DND-41 (cell line): Measurements from ENCODE around the gene C2orf74.

Experiments used
- ATAC-seq: fragments of 200-7000 bp; cut with Tn5 transposase; 3 replicates; pipeline ENCODE4 v1.9.1; 2021; ENCODE audit warnings: low read depth; ENCODE audit not compliant: insufficient read depth
- DNase-seq: peaks from one replicate; pipeline ENCODE4 v3.0.0-alpha.2; 2020
- H2AFZ ChIP-seq: 2 replicates; pipeline ENCODE4 v1.6.0; 2012; ENCODE audit warnings: low read depth, low read length
- H3K27ac ChIP-seq: 2 replicates; pipeline ENCODE4 v1.5.1; 2012; ENCODE audit warnings: low read length, inconsistent platforms
- H3K27me3 ChIP-seq: fragments of 200-600 bp; sonication (generic); 2 replicates; pipeline ENCODE4 v1.6.0; 2012; ENCODE audit warnings: low read length, mild to moderate bottlenecking, inconsistent platforms; ENCODE audit not compliant: insufficient read depth, poor library complexity
- H3K36me3 ChIP-seq: 2 replicates; pipeline ENCODE4 v1.5.1; 2012; ENCODE audit warnings: low read length, inconsistent platforms; ENCODE audit not compliant: insufficient read depth
- H3K4me1 ChIP-seq: 2 replicates; pipeline ENCODE4 v1.5.1; 2012; ENCODE audit warnings: mild to moderate bottlenecking, low read length; ENCODE audit not compliant: insufficient read depth
- H3K4me2 ChIP-seq: 2 replicates; pipeline ENCODE4 v1.6.0; 2012; ENCODE audit warnings: mild to moderate bottlenecking, moderate library complexity, low read length, inconsistent platforms; ENCODE audit not compliant: insufficient read depth
- H3K4me3 ChIP-seq, 2 experiments: fragments of 200-600 bp in 1 of 2; shearing (Covaris generic) in 1 of 2; 2 replicates each; pipeline ENCODE4 v1.5.1; 2012 to 2016; ENCODE audit warnings: inconsistent platforms in 2 of 2, low read length in 2 of 2, mild to moderate bottlenecking in 2 of 2, low read depth in 1 of 2, moderate library complexity in 1 of 2
- H3K79me2 ChIP-seq: 2 replicates; pipeline ENCODE4 v1.6.0; 2012; ENCODE audit warnings: low read length, inconsistent platforms; ENCODE audit not compliant: insufficient read depth
- H3K9ac ChIP-seq: 2 replicates; pipeline ENCODE4 v1.6.0; 2012; ENCODE audit warnings: low read depth, mild to moderate bottlenecking, inconsistent platforms, low read length, moderate library complexity
- H3K9me3 ChIP-seq: 2 replicates; pipeline ENCODE4 v1.5.1; 2012; ENCODE audit warnings: low read length, moderate library complexity, mild to moderate bottlenecking, inconsistent platforms; ENCODE audit not compliant: insufficient read depth, severe bottlenecking
- H4K20me1 ChIP-seq: 2 replicates; pipeline ENCODE4 v1.6.0; 2012; ENCODE audit warnings: low read length; ENCODE audit not compliant: insufficient read depth
- EZH2 ChIP-seq: IDR thresholded peaks from 3 replicates; pipeline ENCODE4 v1.6.1; 2012; ENCODE audit warnings: borderline replicate concordance, low read depth, mild to moderate bottlenecking, moderate library complexity, low read length, inconsistent platforms; ENCODE audit not compliant: severe bottlenecking
- TF ChIP-seq, protein P1 (sequence below): IDR thresholded peaks from 2 replicates; pipeline ENCODE4 v1.5.1; 2012; ENCODE audit warnings: borderline replicate concordance, low read length, moderate library complexity, mild to moderate bottlenecking; ENCODE audit not compliant: poor library complexity, severe bottlenecking; ENCODE audit errors: extremely low read depth

The C2orf74 gene

DNA sequence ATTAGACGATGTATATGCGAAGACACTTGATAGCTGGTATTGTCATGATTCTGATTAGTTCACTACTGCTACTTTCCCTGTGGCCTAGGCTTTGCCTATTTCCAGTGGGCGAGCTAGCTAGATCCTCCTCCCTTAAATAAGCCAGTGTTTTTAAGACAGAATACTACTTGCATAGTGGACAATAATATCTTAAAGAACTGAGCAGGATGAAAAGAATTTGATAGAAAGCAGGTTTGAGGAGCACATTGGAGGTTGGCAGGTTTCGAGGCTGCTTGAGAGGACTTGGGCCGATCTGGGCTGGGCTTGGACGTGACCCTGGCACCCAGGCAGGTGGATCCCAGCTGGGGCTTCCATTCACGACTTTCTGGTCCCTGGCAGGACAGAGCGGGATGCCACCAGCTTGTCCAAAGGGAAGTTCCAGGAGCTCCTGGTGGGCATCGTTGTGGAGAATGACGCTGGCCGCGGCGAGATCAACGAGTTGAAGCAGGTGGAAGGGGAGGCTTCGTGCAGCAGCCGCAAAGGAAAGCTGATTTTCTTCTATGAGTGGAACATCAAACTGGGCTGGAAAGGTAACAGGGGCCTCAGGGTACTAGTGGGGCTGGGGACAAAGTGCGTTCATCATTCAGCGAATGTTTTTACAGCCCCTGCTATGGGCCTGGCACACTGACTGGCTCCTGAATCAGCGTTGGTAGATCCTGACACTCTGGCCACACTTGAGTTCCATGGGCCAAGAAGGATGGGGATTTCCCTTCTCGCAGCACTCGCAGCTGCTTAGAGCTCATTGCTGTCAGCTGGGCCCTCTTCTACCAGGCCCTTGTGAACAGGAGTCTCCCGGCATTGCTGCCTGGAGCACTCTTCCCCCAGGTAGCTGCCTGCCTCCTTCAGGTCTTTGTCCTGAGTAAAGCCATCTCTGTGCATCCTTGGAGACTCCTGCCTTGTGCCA lies 16.9 kb downstream of the C2orf74 start:
- H3K27me3 ChIP-seq: no peaks in the 10 kb centered on the region
- peaks cover 64% of the 10 kb centered on the region for H3K79me2 ChIP-seq
- H3K9ac ChIP-seq: peak overlapping the region; percentile 96
- peak; percentile 35 for DNase-seq
- H3K4me3 ChIP-seq: peak overlapping the region; percentile 75 to 89; a peak in 3 of 4 replicates
- H3K27ac ChIP-seq: peak overlapping the region; percentile 95
- H4K20me1 ChIP-seq: peaks cover 31% of the 10 kb centered on the region
- peaks cover 51% of the 10 kb centered on the region for H3K36me3 ChIP-seq
- peak overlapping the region; percentile 96 for H3K4me2 ChIP-seq
- H2AFZ ChIP-seq: no peak overlapping the region
- peaks cover 66% of the 10 kb centered on the region for H3K4me1 ChIP-seq
- H3K9me3 ChIP-seq: no peaks in the 10 kb centered on the region
- TF ChIP-seq, protein P1, sequence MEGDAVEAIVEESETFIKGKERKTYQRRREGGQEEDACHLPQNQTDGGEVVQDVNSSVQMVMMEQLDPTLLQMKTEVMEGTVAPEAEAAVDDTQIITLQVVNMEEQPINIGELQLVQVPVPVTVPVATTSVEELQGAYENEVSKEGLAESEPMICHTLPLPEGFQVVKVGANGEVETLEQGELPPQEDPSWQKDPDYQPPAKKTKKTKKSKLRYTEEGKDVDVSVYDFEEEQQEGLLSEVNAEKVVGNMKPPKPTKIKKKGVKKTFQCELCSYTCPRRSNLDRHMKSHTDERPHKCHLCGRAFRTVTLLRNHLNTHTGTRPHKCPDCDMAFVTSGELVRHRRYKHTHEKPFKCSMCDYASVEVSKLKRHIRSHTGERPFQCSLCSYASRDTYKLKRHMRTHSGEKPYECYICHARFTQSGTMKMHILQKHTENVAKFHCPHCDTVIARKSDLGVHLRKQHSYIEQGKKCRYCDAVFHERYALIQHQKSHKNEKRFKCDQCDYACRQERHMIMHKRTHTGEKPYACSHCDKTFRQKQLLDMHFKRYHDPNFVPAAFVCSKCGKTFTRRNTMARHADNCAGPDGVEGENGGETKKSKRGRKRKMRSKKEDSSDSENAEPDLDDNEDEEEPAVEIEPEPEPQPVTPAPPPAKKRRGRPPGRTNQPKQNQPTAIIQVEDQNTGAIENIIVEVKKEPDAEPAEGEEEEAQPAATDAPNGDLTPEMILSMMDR: no peak
- no peak for TF ChIP-seq EZH2
- no peak for ATAC-seq

DNA sequence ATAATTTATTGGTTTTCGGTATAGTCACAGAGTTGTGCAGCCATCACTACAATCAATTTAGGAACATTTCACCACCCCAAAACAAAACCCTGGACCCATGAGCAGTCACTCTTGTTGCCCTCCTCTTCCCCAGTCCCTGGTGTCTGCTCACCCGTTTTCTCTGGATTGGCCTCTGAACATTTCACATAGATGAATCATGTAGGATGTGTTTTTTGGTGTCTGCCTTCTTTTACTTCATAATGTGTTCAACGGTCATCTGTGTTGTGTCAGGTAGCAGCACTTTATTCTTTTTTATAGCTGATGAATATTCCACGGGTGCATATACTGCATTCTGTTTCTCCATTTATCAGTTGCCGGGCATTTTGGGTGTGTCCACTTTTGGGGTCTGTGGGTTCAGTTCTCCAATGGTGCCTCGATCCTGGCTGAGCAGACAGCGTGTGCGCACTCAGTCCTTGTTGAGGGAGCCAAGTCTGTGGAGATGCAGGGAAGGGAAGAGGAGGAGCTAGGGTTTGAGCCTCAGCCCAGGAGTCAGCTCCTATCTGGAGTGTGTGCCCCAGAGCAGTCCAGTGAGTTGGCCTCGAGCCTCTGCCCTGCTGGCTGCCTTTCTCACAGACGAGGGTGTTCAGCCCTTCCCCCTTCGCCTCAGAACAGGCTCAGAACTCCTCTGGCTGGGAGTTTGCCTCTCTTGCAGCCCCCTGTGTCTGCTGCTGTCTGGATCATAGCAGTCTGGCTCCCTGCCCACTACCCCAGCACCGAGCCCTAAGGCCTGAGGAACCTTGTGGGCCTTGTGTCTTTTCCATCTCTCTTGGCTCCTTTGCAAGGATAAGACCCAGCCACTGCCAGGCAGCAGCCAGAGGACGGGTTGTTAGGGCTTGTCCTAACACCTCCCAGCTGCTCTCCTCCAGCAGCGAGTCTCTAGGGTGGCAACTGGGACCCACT lies 18.0 kb downstream of the C2orf74 start:
- DNase-seq: no peak
- peaks cover 68% of the 10 kb centered on the region for H3K79me2 ChIP-seq
- TF ChIP-seq, protein P1: no peak
- no peak for TF ChIP-seq EZH2
- peak overlapping the region; percentile 38 for H3K27ac ChIP-seq
- peak overlapping the region; percentile 96 for H3K4me2 ChIP-seq
- peak overlapping the region; percentile 7 to 89; a peak in 3 of 4 replicates for H3K4me3 ChIP-seq
- peaks cover 69% of the 10 kb centered on the region for H3K4me1 ChIP-seq
- no peaks in the 10 kb centered on the region for H3K27me3 ChIP-seq
- ATAC-seq: no peak
- peaks cover 34% of the 10 kb centered on the region for H4K20me1 ChIP-seq
- peak overlapping the region; percentile 96 for H3K9ac ChIP-seq
- H3K9me3 ChIP-seq: no peaks in the 10 kb centered on the region
- no peak overlapping the region for H2AFZ ChIP-seq
- H3K36me3 ChIP-seq: peaks cover 62% of the 10 kb centered on the region

DNA sequence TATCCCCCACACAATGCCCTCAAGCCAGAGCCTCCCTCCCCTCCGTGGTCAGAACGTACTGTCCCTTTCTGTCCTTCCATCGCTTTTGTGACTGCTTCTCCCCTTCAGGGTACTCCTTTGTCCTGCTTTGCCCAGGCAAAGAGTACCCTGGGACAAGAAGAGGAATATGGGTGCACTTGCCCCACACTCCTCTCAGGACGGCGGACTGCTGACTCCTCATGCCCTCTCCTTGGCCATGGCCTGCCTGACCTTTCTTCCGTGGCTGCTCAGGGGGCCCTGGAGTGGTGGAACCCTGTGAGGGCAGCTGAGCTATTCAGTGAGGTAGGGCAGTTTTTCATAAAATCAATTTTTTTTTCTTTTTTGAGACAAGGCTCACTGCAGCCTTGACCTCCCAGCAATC lies 18.7 kb downstream of the C2orf74 start:
- Histone ChIP-seq H3K9ac (peak overlapping the region; percentile 96), H3K4me2 (peak overlapping the region; percentile 96), H3K4me1 (peaks cover 72% of the 10 kb centered on the region), H3K9me3 (no peaks in the 10 kb centered on the region), H3K36me3 (peaks cover 69% of the 10 kb centered on the region), H3K79me2 (peaks cover 68% of the 10 kb centered on the region), H4K20me1 (peaks cover 39% of the 10 kb centered on the region), H3K27me3 (no peaks in the 10 kb centered on the region), H3K27ac (peak overlapping the region; percentile 38), H2AFZ (no peak overlapping the region), H3K4me3 (peak overlapping the region in 1 of 2 experiments; percentile 89; a peak in 2 of 4 replicates)
- TF ChIP-seq, protein P1: no peak
- TF ChIP-seq EZH2: no peak
- ATAC-seq (no peak), DNase-seq (no peak)
